Right forelimb (tissue), 1 donor: ENCODE measurements around the gene PDP2.
"Not testable (repeated sequence)": the region's sequence is repeated elsewhere in the genome, so short reads cannot be mapped to it uniquely, and the experiment has no call there.

Source experiments
- DNase-seq: peaks from one replicate; pipeline ENCODE4 v3.0.0-alpha.2; 2018

Gene PDP2

DNA sequence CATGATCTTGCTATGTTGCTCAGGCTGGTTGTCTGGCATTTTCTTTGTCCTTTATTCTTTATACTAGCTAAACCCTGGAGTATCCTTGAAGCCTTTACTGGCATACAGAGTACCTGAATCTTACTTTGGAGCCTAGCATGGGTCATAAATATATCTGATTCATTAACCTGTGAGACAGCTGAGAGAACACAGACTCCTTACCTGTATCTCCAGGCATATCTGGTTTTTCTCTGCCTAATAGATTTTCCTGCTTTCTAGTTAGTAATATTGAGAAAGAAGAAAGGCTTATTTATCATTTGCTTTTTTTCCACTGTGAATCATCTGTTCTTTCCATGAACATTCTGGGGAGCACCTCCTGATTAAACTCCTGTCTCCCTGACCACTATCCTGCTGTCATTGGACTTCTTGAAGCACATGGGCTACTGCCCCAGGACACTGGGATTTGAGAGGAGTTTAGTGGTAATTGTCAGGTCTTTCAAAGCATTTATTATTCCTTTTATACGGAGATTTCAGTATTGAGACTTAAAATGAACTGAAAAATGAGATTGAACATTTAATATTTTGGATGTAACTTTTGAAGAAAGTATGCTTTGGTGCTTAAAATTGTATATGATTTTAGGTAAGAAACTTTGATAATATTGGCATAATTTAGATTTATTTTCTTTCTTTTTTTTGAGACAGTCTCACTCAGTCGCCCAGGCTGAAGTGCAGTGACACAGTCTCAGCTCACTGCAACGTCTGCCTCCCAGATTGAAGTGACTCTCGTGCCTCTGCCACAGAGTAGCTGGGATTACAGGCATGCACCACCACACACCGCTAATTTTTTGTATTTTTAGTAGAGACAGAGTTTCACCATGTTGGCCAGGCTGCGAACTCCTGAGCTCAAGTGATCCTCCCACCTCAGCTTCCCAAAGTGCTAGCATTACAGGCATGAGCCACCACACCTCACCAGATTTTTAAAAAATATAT lies 8.6 kb downstream of the PDP2 start:
- DNase-seq, result no peak

DNA sequence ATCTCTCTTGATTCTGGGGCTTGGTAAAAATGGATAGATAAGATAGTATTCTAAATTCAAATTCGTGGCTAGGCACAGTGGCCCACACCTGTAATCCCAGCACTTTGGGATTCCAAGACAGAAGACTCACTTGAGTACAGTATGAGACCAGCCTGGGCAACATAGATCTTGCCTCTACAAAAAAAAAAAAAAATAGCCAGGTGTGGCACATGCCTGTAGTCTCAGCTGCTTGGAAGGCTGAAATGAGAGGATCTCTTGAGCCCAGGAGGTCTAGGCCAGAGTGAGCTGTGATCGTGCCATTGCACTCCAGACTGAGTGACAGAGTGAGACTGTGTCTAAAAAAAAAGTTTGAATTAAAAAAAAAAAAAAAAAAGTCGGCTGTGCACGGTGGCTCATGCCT lies 9.3 kb downstream of the PDP2 start:
- no peak for DNase-seq

DNA sequence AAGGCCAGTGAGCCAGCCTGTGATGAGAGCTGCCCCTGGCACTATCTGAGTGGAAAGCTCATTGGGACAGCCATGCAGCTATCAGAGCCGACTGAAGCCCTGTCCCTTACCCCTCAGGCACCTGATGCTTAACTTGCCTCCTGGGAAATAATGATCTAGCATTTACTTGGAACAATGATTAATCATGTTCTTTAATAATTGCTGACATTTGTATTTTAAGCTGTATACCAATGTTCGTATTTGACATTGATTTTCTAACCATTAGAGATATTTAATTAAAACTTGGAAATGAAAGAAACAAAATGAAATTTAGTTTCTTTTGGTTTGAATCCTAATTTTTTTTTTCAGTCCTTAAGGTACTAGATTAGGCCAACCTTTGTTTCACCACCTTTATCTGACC lies 10.5 kb downstream of the PDP2 start:
- no peak for DNase-seq

DNA sequence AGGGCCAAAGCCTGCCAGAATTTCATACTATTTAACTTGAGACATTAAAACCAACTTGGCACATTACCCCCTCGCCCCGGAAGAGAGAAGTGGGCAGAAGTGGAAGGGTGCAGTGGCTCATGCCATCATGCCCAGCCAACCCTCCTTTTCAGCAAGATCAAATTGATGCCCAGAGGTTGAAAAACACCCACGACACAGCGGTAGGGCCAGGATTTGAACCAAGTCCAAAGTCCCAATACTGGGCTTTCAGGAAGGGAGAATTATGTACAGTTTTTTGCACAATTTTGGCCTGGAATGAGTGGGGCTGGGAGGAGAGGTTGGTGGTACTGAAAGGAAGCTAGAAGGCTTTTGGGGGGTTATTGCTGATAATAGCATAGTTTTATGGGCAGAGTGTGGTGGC lies 11.0 kb downstream of the PDP2 start:
- no peak for DNase-seq

DNA sequence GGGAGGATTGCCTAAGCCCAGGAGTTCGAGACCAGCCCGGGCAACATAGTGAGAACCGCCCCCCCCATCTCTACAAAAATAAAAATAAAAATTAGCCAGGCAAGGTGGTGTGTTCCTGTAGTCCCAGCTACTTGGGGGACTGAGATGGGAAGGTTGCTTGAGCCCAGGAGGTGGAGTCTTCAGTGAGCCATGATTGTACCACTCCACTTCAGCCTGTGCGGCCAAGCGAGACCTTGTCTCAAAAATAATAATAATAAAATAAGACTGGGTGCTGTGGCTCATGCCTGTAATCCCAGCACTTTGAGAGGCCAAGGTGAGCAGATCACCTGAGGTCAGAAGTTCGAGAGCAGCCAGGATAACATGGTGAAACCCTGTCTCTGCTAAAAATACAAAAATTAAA lies 11.5 kb downstream of the PDP2 start:
- no peak for DNase-seq

DNA sequence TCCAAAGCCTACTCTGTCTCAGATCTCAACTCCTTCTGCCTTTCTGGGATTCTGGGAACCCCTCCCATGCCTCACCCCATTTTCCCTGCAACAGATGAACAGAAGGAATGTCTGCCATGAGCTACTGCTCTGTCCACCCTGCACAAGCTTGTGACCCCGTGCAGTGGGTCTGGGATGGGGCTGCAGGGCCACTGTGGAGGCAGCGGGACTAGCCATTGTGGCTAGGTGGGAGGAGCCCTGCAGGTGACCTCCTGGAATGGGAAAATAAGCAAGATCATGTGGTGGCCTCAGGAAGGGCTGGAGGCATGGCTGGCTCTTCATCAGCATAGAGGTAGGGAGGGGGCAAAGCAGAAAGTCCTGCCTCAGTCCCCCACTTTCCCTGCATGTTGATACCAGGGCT lies 13.7 kb downstream of the PDP2 start:
- DNase-seq, result no peak

DNA sequence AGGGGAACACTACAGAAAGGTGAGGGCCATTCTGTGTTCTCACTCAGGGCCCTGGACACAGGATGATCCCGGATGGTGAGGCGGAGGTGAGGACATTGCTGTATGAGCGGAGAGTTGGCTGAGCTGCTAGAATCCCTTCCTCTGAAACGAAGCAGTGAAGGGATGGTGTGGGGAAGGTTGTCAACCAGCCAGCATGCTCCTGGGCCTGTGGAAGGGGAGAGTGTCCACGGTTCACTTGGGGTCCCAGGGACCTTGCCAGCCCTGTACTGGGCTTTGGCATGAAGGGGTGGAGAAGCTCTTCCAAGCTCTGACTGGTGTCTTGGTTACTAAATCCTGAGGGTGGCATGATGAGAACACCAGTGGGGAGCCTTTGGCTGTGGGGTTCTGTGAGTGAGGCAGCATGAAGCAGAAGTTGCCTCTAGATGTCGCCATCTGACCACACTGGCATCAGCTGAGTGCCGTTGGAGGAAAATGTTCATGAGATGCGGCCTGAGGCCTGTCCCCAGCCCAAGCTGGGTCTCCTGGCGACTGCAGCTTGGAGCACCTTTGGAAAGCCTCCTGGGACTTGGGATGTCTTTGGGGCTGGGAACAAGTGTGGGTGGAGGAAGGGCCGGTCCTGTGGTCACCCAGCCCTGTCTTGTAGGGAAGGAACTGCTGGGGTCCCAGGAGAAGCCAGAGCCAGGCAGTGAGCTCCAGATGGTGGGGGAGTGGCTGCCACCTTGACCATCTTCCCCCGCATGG lies 14.8 kb downstream of the PDP2 start:
- DNase-seq, result peak; percentile 77

DNA sequence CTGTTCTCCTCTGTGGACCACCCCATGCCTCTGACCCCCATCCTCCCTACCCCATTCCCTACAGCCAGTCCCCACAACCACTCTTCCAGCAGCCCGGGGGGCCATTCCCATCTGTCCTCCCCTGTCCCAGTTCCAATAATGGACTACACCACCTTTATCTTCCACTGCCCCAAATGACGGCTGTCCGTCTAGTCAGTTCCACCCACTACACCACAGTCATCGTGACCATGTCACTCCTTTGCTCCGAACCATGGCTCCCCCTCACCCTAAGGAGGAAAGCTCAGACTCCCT lies 15.3 kb downstream of the PDP2 start:
- no peak for DNase-seq

DNA sequence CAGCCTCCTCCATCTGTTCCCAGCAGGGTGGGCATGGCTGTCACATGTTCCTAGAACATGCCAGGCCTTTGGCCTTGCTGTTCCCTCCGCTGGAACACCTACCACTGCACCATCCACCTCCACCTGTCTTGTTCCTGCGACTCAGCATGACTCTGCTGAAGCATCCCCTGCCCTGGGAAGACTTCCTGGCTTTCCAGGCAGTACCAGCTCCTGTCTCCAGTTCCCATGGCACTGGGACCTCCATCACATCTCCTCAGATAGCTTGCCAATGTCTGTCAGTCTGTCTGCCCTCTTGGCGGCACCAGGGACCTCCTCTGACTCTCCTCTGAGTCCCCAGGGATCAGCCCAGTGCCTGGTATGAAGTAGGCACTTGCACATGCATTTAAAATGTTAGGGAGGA lies 15.7 kb downstream of the PDP2 start:
- DNase-seq, result no peak

DNA sequence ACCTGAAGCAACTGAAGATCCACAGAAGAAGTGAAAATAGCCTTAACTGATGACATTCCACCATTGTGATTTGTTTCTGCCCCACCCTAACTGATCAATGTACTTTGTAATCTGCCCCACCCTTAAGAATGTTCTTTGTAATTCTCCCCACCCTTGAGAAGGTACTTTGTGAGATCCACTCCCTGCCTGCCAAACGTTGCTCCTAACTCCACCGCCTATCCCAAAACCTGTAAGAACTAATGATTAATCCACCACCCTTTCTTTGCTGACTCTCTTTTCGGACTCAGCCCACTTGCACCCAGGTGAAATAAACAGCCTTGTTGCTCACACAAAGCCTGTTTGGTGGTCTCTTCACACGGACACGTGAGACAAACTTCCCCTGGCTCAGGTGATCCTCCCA lies 16.4 kb downstream of the PDP2 start:
- DNase-seq, result not testable (repeated sequence)

DNA sequence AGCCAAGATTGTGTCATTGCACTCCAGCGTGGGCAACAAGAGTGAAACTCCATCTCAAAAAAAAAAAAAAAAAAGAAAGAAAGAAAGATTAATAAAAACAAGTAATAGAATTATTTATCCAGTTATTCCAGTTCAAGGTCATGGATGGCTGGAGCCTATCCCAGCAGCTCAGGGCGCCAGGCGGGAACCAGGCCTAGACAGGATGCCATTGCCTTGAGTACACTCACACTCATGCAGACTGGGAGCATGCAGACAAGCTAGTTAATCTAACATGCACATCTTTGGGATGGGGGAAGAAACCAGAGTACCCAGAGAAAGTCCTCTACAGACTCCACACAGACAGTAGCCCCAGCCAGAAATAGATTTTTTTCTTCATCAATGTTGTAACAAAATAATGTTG lies 17.9 kb downstream of the PDP2 start:
- no peak for DNase-seq

DNA sequence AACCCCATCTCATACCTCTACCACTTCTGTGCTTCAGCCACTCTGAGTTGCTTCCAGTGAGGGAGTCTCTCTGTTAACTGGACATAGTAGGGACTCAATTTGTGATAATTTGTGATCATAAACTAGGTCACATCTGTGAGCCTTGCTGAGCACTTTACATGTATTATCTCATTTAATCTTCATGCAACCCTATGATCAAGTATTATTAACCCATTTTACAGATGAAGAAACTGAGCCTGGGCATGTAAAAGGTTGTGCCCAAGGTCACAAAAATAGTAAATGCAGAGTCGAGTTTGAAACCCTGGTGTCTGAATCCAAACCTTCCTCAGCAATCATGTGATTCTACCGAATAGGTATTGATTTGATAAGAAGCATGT lies 18.6 kb downstream of the PDP2 start:
- no peak for DNase-seq

DNA sequence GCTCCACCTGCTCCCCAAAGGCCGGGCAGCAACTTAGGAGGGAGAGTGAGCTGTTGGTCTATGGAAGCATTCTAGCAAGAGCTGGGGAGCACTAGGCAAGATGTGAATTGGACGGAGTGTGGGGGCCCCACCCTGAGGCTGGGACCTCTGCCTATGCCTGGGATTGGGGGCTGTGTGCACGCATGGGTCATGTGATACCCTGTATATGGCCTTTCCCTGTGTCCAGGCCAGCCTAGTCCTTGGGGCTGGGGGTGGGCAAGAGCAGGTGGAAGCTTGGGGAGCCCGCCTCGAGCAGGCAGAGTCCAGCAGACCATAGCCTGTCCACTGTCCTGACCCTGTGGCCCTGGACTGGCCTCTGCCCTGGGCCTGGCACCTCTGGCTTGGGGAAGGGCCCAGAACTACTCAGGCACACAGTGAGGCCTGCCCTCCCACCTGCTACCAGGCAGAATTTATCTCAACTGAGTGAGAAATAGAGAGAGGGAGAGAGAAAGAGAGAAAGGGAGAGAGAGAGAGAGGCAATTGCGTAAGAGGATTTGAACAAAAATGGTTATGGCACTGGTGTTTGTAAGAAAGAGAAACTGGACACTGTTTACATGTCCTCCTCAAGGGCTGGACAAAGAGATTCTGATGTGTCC lies 19.1 kb downstream of the PDP2 start:
- no peak for DNase-seq

DNA sequence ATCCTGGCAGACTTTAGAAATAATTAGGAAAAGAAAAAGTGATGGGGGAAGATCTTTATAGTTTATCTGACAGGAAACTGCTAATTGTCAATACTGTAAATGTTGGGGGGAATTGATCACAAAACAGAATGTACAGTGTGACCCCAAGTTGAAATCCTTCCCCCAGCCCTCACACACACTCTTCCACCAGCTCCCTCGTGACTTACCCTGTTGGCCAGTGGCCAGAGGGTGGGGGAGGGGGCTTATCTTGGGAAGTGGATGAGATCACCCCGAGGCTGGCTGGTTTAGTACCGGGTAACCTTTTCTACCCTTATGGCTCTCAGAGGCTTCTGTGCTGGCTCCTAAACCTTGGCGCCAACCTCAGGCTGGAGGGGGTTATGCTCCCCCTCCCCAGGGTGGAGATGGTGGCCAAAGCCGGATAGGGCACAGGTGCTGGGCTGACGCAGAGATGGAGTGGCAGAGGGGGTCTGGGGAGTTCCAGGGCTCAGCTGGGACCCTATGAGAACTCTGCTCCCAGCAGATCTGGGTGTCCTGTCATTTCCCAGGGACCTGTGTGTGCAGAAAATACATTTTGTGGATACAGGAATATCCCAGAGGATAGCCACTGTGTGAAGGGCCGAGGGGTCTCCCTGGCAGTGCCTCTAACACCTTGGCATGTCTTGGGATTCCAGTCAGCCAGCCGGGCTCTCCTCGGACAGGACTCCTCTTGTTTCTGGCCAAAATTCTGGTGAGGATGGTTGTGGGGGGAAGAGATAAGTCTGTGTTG lies 19.8 kb downstream of the PDP2 start:
- DNase-seq, result peak; percentile 29

DNA sequence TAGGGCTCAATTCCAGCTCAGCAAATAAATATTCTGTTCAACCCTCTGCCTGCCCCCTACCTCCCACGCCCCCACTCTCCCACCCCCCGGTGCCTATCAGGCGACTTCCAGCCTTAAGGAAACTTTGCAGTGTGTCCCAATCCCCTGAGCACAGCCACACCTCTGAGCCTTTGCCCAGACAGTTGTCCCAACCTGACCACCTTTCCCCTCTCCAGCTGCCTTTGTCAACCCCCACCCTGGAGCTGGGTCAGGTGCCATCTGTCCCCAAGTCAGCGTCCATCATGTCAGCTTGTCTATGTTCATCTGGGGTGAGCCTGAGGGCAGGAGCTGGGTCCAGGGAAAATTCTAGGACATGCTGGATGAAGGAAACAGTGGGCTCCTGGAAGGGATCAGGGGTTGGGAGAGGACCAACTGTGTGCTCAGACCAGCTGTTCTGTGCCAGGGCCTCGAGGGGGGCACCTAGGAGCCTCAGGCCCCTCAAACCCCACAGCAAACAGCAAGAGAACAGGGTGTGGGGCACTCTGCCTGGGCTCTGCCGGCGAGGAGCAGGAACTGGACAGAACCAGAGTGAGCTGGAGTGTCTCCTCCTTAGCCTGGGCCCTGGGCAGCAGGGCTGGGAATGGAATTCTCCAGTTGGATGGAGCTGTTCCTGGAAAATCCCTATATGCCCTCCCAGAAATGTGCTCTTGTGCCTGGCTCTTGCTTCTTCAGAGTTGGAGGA lies 20.6 kb downstream of the PDP2 start:
- DNase-seq, result no peak

DNA sequence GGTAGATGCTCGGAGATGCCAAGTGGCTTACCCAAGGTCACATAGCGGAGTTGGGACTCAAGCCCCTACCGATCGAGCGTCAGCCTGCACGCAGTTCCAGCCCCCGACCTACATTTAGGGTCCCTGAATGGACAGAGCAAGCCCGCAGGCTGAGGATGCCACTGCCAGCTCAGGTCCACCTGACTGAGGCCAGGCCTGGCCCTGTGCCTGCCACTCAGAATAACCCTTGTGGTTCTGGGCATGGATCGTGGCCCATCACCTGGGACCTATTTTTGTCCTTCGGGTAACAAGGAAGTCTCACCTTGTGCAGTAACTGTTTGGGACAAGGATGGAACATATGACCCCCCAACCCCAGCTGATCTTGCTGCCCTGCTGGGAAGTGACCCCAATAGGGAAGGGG lies 21.3 kb downstream of the PDP2 start:
- no peak for DNase-seq

DNA sequence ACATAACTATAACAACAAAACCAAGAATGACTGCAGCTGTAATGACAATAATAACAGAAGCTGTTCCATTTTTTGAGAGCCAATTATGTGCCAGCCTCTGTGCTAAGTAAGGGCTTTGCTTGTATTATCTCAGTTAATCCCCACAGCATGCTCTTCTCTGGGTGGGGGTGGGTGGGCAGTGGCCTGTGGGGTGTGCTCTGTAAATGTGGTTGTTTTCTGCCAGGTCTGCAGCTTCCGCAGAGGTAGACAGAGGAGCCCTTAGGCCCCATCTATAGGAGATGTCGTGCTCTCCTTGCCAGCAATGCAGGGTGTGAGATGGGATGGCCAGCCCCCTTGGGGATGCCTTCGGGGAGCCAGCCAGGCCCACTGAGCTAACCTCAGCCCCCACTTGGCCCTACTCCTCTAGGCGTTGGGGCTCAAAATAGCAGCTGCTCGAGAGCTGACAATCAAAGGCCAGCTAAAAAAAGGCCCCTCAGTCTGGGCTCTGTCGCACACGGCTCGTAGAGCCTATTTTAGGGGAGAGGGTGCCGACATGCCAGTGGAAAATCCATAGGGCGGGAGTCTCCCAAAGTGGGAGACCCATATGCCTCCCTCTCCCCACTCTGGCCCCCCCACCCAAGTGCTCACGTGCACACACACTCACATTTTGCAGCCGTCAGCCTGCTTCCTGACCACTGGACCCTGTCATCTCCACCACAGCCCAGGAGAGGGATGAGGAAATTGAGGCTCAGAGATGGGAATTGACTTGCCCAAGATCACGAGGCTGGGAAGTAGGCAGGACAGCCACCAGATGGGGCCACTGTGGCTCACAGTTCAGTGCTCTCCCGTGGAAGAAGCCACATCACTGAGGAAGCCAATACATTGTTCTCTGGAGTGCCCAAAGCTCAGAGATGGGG lies 22.6 kb downstream of the PDP2 start:
- DNase-seq, result no peak

DNA sequence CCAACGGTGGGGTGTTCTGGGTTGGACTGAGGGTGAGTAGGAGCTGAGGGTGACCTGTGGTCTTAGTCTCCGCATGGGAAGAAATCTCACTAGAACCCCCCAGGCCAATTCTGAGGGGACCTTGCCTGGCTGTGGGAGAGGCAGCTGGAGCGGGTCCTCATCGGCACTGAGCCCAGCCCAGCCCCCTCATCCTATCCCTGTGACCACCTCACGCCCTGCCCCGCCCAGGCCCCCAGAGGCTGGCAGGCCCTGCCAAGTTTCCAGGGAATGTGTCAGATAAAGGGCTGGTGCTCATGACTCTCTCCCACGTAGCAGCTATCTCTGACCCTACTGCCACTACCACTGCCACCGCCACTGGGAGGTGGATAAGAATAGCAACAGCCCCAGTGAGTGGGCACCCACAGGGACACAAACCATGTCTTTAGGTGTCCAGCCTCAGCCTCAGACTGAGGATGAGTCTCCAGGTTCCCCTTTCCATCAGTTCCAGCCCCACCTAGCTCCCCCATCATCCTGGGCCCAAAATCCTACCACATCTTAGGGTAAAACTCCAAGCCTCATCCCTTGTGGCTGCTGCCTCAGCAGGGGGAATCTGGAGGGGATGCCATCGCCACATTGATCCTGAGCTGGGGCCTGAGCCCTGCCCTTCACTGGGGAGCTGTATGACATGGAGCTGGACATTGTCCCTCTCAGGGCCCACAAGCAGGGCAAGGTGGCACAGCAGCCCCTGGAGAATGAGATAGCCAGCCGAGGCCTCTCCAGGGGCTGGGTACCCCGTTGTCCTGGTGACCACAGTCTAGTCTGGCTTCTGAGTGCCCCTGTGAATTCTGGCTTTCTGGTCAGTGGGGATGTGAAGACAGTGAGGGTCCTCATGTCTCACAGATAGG lies 23.5 kb downstream of the PDP2 start:
- DNase-seq, result no peak

DNA sequence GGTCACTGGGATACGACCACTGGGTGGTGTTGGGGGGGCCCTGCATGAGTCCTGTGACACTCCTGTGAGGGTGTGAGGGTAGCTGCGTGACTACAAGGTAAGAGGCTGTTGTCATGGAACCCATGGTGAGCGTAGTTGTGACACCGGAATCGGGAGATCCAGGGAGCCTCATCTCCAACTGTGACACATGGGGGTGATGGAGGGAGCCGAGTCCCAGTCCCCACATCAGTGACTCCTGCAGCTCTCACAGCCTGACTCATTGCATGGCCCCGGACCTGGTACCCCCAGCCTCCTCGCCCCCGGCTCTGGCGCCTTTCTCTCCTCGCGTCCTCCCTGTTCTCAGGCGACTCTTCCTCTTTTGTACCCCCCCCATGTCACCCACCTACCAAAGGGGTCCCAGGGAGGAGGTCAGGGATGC lies 24.1 kb downstream of the PDP2 start:
- no peak for DNase-seq
